ENCODE results near the gene AFF1.

Gene AFF1

GRCh38 chr4:86893136-86893535 lies 41.7 kb upstream of the AFF1 start:
- ChIA-PET CTCF (interaction anchor here (0.7 to 5.7 kb wide), 5 partner anchors 11 to 396 kb away, joined by 3 to 117 read pairs (median 4); no protein-coding TSS in a partner anchor), POLR2A (interaction anchor here (0.8 kb wide), 1 partner anchor 299 kb away, joined by 3 read pairs; the partner anchor contains the start of gene PTPN13)
- TF ChIP-seq, protein P1, sequence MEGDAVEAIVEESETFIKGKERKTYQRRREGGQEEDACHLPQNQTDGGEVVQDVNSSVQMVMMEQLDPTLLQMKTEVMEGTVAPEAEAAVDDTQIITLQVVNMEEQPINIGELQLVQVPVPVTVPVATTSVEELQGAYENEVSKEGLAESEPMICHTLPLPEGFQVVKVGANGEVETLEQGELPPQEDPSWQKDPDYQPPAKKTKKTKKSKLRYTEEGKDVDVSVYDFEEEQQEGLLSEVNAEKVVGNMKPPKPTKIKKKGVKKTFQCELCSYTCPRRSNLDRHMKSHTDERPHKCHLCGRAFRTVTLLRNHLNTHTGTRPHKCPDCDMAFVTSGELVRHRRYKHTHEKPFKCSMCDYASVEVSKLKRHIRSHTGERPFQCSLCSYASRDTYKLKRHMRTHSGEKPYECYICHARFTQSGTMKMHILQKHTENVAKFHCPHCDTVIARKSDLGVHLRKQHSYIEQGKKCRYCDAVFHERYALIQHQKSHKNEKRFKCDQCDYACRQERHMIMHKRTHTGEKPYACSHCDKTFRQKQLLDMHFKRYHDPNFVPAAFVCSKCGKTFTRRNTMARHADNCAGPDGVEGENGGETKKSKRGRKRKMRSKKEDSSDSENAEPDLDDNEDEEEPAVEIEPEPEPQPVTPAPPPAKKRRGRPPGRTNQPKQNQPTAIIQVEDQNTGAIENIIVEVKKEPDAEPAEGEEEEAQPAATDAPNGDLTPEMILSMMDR (IDR thresholded peaks at IDR 0.05; ENCODE audit: insufficient read depth, low read length, missing control alignments) = no peak
- DNase-seq (ENCODE audit: low read depth, low spot score) = no peak
- H3K4me3 ChIP-seq (ENCODE audit: low read depth, low read length) = no peak overlapping the region

DNA sequence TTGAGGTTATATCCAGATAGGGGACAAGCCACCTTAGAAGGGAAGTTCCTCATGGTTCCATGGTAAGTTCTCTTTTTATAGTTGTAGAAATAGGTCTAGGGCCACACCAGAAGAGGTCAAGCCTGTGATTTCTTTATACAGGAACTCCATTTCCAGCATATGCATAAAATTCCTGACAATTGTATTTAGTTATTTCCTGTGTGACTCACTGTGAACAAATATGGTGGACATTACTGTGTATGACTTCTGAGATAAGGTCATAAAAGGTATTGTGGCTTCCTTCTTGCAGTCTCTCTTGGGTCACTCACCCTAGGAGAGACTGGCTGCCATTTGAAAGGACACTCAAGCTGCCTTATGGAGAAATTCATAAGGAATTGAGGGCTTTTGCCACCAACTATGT lies 40.4 kb upstream of the AFF1 start:
- POLR2A ChIA-PET = no interaction called here
- TF ChIP-seq, protein P1 (IDR thresholded peaks at IDR 0.05; ENCODE audit: insufficient read depth, low read length, missing control alignments) = no peak
- CTCF ChIA-PET = interaction anchor here (0.9 to 5.7 kb wide), 9 partner anchors 9 to 397 kb away, joined by 3 to 117 read pairs (median 3); partner anchors contain the start of gene PTPN13

DNA sequence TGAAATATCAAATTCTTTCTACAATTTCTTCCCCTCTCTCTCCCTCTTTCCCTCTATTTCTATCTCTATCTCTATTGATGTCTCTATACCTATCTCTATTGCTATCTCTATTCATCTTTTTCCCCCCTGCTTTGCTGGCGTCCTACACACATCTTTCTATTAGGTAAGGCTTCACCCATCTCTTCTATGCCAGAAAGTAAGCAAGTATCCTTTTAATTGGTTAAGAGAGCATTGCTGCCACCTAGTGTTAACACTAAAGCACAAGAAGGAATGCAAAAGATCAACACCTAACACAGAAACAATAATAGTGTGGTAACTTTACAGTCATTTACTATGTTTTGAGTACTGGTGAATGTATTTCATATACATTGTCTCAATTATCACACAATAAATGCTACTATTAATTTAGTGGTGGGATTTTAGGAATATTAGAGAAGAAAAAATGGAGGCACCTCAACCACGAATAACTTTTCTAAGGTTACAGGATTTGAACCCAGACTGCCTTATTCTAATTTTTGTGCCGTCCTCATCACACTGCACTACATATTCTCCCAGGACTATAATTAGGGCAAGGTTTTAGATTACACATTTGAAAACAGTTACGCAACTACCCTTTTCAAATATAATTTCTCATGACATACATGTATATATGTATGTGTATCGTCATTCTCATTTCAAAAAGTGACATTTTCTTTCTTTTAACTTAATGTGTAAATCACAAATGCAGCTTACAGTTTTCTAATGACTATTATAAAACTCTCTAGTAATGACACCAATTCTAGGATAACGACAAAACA lies 38.9 kb upstream of the AFF1 start:
- CTCF ChIA-PET = interaction anchor here (0.8 to 11.3 kb wide), 7 partner anchors 8 to 398 kb away, joined by 3 to 180 read pairs (median 7); no protein-coding TSS in a partner anchor
- POLR2A ChIA-PET = no interaction called here
- TF ChIP-seq, protein P1 (IDR thresholded peaks at IDR 0.05; ENCODE audit: insufficient read depth, low read length, missing control alignments) = peak; percentile 55

More for the DNA sequence above, 40.4 kb upstream of the AFF1 start:
- H3K4me3 ChIP-seq (ENCODE audit: low read depth, low read length) = no peak overlapping the region
- no peak for DNase-seq (ENCODE audit: low read depth, low spot score)

DNA sequence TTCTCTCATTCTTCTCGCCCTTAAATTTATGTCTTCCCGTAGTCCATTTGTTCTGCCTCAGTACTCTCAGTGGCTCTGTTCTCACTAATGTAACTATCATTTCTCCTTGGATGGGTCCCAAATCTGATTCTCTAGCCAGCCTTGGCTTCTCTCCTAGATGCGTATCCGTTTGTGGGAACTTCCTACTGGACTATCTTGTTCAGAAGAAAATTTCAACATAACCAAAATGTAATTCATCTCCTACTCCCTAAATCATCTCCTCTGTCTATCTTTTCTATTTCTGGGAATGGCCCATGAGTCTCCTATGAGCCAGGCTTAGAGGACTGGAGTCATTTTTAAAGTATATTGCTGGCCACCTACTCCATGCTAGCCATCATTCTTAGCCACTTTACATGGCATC lies 38.2 kb upstream of the AFF1 start:
- CTCF ChIA-PET = interaction anchor here (0.8 to 11.3 kb wide), 8 partner anchors 24 to 399 kb away, joined by 3 to 180 read pairs (median 3); no protein-coding TSS in a partner anchor

More for the DNA sequence above, 38.9 kb upstream of the AFF1 start:
- DNase-seq (ENCODE audit: low read depth, low spot score) = peak; percentile 34
- no peak overlapping the region for H3K4me3 ChIP-seq (ENCODE audit: low read depth, low read length)

DNA sequence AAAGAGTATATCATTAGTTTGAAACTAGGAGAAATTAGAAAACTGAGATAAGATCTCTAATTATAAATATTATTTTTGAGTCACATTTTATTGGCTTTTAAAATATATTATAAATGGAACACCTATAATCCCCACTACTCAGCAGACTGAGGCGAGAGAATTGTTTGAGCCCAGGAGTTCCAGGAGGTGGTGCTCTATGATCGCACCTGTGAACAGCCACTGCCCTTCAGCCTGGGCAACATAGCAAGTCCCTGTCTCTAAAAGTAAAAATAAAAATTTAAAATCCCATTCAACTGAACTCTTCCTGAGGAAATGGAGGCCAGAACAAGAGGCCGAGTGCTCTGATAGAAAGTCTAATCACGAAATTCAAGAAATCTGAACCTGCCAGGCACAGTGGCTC lies 36.2 kb upstream of the AFF1 start:
- POLR2A ChIA-PET = no interaction called here
- DNase-seq (ENCODE audit: low read depth, low spot score) = no peak
- TF ChIP-seq, protein P1 (IDR thresholded peaks at IDR 0.05; ENCODE audit: insufficient read depth, low read length, missing control alignments) = peak; percentile 8
- H3K4me3 ChIP-seq (ENCODE audit: low read depth, low read length) = no peak overlapping the region
- CTCF ChIA-PET = interaction anchor here (1.0 to 11.3 kb wide), 3 partner anchors 375 to 409 kb away, joined by 3 to 180 read pairs (median 4); no protein-coding TSS in a partner anchor

More for the DNA sequence above, 38.2 kb upstream of the AFF1 start:
- POLR2A ChIA-PET = no interaction called here
- no peak for DNase-seq (ENCODE audit: low read depth, low spot score)
- H3K4me3 ChIP-seq (ENCODE audit: low read depth, low read length) = no peak overlapping the region
- TF ChIP-seq, protein P1 (IDR thresholded peaks at IDR 0.05; ENCODE audit: insufficient read depth, low read length, missing control alignments) = no peak

DNA sequence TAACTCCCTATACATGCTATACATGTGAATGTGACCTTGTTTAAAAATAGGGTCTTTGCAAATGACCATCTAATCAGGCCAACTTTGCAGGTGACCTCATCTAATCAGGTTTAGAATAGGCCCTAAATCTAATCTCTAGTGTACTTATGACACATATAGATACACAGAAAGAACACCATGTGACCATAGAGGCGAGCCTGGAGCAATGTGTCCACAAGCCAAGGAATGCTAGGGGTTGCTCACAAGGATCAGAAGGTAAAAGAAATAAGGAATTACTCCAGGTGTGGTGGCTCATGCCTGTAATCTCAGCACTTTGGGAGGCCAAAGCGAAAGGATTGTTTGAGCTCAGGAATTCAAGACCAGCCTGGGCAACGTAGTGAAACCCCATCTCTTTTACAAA lies 32.9 kb upstream of the AFF1 start:
- TF ChIP-seq, protein P1 (IDR thresholded peaks at IDR 0.05; ENCODE audit: insufficient read depth, low read length, missing control alignments) = no peak
- ChIA-PET POLR2A (no interaction called here), CTCF (interaction anchor here (11.3 kb wide), 1 partner anchor 404 kb away, joined by 180 read pairs; no protein-coding TSS in a partner anchor)
- no peak for DNase-seq (ENCODE audit: low read depth, low spot score)
- no peak overlapping the region for H3K4me3 ChIP-seq (ENCODE audit: low read depth, low read length)
